NCI-H2227 treated with DMSO at 0.1 percent for 48 hours (cell line): ENCODE data around the gene BACH2.
"Not testable (repeated sequence)": the region's sequence is repeated elsewhere in the genome, so short reads cannot be mapped to it uniquely, and the experiment has no call there.

Experiments used
- DNase-seq: peaks from one replicate; lab custom pipeline; 2025; lab: John Stamatoyannopoulos, UW

BACH2 gene

GRCh38 chr6:90180526-90180925 is 116.1 kb downstream of the BACH2 start:
- DNase-seq, result no peak

DNA sequence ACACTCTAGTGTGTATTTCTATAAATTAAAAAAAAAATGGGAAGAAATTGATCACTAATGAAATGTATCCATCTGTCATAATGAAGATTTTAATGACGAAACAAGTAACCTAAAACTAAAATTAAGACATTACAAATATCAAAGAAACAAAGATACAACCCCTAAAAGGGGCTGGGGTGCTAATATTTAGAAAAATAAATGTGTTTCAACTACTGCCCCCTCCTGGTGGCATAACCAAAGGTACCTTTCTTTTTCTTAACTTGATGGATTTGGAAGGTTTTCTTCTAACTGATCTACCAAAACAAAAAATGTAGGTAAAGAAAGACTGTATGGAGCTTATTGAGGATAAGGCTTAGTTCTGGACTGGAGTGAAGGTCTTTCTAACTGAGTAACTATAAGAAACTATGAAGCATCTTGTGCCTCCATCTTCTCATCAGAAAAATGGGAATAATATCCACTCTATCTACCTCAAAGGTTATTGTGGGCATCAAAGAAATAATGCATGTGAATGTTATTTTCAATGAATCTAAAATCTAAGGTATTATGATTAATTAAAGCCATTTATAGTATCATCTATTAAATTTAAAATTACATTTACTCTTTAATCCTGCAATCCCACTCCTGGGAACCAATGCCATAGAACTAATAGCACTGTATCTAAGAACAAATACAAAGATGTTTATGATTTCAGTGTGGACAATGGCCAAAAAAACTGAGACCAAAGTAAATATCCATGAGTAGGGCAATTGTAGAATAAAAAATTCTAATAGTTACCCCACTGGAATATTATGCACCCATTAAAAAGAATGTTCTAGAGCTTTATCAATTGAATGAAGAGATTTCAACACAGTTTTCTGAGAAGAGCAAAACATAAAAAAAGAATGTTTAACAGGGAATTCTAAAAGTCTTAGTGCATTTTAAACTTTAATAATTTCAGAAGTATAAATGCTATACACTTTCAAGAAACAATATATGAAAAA is 117.2 kb downstream of the BACH2 start:
- DNase-seq, result no peak

DNA sequence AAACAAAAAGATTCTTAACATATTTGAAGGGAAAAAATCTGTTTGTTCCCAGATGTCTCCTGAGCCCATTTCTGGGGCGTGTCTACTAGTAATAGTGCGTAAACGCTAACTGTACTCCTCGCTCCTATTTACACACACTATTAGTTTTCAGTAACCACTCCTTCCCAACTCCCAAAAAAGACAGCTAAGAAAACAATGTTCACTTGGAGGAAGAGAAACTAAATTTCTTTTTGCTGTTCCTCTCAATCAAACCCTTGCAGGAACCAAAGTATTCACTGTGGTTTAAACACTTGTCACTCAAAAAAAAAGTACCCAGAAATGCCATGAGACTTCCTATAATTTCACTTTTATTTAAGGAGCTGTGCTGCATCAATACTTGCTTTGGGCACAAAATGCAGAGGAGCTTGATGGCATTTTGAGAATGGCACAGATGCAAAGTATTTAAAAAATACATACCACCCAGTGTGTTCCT is 118.2 kb downstream of the BACH2 start:
- DNase-seq, result no peak

DNA sequence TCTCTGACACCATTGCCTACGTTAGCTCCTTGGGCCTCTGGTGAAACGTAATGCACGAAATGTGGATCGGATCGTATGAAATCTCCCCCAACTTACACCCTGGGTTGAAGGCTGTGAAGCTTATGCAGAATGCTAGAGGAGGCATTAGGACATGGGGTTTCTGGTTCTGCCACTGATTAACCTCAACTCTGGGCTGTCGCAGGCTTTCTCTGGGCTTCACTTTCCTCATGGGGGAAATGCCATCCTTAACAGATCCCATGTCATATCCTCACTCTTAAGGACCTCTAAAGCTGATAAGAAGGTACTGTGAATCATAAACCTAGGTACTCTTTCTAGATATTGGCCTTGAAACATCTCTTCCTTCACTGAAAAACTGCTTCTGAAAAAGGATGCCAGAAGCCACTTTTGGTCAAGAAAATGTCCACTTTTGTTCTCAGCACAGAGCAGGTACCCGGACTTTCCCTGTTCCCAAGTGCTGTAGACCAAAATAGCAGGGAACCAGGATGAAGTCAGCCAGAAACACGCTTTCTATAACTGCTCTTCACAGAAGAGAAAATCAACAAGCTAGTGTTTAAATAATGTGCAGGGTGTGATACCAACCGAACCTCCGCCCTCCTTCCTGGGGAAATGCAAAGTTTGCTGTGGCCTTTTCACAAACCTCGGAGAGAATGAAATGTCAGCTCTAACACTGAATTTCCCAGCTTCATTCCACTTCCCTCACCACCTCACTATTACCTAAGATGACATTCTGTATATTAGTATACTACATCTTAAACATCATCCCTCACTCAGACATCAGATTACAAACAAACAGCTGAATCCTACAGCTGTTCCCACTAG is 118.9 kb downstream of the BACH2 start:
- no peak for DNase-seq

GRCh38 chr6:90175627-90176538 is 120.8 kb downstream of the BACH2 start:
- no peak for DNase-seq

- DNase-seq, result no peak
Measured at GRCh38 chr6:90173262-90173925, 123.2 kb downstream of the BACH2 start.

GRCh38 chr6:90170601-90171000 is 126.0 kb downstream of the BACH2 start:
- DNase-seq, result no peak

DNA sequence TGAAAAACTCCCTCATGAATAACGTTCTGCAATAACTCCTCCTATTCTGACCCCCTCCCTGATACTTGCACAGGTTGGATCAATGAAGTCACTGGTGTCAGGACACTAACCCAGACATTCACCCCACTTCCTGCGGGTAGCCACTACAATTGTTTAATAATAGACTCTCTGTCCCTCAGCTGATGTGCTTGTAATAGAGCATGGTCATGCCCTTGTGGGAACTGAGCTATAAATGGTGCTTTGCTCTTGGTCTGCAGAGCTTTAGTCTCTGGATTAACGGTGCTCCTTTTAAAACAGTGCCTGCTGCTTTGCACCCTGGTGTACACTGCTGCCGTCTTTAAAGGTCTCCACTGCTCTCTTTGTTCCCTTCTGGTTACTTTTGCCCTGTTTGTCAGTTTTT is 127.3 kb downstream of the BACH2 start:
- DNase-seq, result peak; percentile 10

- no peak for DNase-seq
Measured at GRCh38 chr6:90168693-90169131, 127.9 kb downstream of the BACH2 start.

GRCh38 chr6:90167514-90168379 is 128.9 kb downstream of the BACH2 start:
- no peak for DNase-seq

GRCh38 chr6:90166155-90166924 is 130.3 kb downstream of the BACH2 start:
- not testable (repeated sequence) for DNase-seq

DNA sequence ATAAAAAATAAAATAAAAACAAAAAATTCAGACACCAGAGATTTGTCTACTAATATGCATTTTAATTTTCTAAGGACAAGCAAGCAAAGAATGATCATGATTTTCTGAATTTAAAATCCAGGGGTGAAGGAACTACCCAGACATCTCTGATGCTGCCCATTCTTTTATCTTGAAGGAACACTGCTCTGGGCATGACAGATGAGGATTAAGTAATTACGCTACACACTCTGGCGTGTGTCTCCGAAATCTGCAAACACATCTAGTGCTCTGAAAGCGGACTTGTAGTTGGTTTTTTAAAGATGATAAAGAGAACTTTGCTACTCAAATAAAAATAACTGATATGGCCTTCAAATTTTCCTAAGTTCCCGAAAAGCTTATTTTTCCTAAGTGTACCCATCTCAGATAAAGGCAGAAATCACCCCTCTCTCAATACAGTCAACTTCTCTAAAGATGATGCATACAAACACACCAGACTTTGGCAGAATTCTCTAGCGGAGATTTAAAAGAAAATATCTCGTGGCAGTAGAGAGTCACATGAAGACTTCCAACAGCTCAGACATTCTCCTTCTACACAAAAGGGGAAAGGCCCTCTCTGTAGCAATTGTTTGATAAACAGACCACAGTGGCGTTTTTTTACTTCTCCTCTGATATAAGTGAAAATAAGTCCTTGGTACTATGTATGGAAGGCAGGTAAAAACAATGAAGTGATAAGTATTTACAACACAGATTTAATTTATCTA is 133.8 kb downstream of the BACH2 start:
- DNase-seq, result no peak

GRCh38 chr6:90160013-90160412 is 136.6 kb downstream of the BACH2 start:
- peak; percentile 38 for DNase-seq

DNA sequence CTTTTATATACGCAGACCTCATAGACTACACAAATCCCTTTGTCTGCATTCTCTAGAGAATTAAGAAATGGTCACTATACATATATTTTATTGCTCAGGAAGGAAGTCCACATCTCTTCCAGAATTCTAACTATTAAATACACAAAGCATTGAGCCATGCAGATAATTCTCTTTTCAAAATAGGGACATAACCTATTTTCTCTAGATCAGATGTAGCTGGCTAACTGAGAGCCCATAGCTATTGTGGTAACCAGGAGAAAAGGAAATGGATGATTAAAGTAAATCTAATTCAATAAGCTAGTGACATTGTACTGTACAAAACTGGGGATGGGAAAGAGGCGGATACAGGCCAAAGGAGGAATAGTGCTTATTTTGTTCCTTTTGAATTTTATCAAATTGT is 137.2 kb downstream of the BACH2 start:
- DNase-seq, result no peak

- no peak for DNase-seq
Measured at GRCh38 chr6:90158936-90159335, 137.7 kb downstream of the BACH2 start.

DNA sequence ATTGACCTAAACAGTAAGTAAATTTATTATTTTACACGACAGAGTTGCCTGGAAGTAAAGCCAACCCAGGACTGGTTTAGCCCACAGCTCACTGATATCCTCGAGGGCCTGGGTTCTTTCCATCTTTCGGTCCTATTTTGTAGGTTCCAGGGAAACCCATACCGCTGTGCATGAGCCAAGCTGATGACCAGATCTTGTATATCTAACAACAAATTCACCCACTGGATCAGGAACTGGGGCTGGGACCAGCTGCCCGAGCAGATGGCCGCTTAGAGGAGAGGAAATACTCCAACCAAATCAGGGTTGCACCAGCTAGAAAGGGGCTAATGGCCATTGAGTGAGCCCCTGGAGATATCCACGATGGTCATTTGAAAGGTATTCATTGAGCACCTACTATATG is 139.2 kb downstream of the BACH2 start:
- no peak for DNase-seq

DNA sequence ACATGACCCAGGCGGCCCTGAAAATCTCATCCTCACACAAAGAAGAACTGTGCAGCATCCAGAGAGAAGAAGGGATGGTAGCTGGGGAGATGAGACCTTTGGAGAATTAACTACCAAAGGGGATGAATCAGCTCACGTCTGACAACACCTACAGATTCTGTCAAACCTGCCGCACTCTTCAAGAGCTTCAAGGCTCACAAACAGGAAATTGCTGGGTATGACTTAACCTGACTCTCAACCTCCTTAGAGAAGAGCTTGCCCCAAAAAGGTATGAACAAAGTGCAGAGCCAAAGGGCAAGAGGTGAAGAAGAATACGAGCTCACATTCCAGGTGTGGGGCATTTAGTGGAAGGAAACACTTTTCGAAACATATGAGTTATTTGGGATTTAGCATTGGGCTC is 139.8 kb downstream of the BACH2 start:
- no peak for DNase-seq

DNA sequence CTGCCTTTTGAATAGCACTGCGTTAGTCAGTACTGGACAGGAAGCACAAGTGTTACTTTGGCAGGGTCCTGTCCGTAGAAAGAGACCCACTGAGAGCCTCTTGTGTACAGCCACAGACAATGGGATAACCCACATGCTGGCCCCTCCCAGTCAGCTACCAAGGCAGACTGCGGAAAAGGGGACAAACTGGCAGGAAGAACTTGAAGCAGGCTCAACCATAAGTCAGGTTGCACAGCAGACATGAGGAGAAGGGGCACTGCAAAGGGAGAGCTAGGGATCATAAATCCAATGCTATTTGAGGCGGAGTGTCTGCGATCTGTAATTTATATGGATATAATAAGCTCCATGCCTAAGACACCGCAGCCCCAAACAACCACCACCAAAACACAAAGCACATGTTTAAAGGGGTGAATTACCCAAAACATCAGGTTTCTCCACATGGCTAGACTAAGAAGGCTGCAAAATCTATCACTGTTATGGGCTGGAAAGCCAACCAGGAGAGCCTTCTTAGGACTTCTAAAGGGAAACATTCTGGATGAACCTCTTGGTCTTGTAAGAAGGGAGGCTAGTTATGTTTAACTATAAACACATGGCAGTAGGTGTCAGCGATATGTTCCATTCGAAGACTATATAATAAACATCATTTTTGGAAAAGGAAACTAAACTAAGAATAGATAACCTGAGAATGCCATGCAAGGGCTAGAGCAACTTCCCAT is 141.7 kb downstream of the BACH2 start:
- DNase-seq, result no peak
